ENCODE data around the gene FGF13.

FGF13 gene

GRCh38 chrX:138708268-138708667 lies 3.2 kb downstream of the FGF13 start:
- no peak for DNase-seq (ENCODE audit: low read depth)
- no peak overlapping the region for H3K4me3 ChIP-seq (ENCODE audit: low read length)
- TF ChIP-seq CTCF (conservative IDR thresholded peaks at IDR 0.05; ENCODE audit: low read depth, low read length), result no peak

GRCh38 chrX:138704596-138704995 lies 6.9 kb downstream of the FGF13 start:
- H3K4me3 ChIP-seq (ENCODE audit: low read length), result no peak overlapping the region
- DNase-seq (ENCODE audit: low read depth), result no peak
- TF ChIP-seq CTCF (conservative IDR thresholded peaks at IDR 0.05; ENCODE audit: low read depth, low read length), result no peak

- H3K4me3 ChIP-seq (ENCODE audit: low read length), result no peak overlapping the region
- no peak for DNase-seq (ENCODE audit: low read depth)
- no peak for TF ChIP-seq CTCF (conservative IDR thresholded peaks at IDR 0.05; ENCODE audit: low read depth, low read length)
These were observed 7.4 kb downstream of the FGF13 start for GRCh38 chrX:138704101-138704500.

- TF ChIP-seq CTCF (conservative IDR thresholded peaks at IDR 0.05; ENCODE audit: low read depth, low read length), result no peak
- no peak for DNase-seq (ENCODE audit: low read depth)
- H3K4me3 ChIP-seq (ENCODE audit: low read length), result no peak overlapping the region
These were observed 18.9 kb downstream of the FGF13 start for GRCh38 chrX:138692591-138692990.

GRCh38 chrX:138691186-138691585 lies 20.3 kb downstream of the FGF13 start:
- no peak for TF ChIP-seq CTCF (conservative IDR thresholded peaks at IDR 0.05; ENCODE audit: low read depth, low read length)
- no peak for DNase-seq (ENCODE audit: low read depth)
- no peak overlapping the region for H3K4me3 ChIP-seq (ENCODE audit: low read length)

- no peak overlapping the region for H3K4me3 ChIP-seq (ENCODE audit: low read length)
- no peak for TF ChIP-seq CTCF (conservative IDR thresholded peaks at IDR 0.05; ENCODE audit: low read depth, low read length)
- no peak for DNase-seq (ENCODE audit: low read depth)
These were observed 20.9 kb downstream of the FGF13 start for GRCh38 chrX:138690591-138690990.

- no peak for TF ChIP-seq CTCF (conservative IDR thresholded peaks at IDR 0.05; ENCODE audit: low read depth, low read length)
- no peak overlapping the region for H3K4me3 ChIP-seq (ENCODE audit: low read length)
- DNase-seq (ENCODE audit: low read depth), result no peak
These were observed 27.9 kb downstream of the FGF13 start for GRCh38 chrX:138683600-138683999.

Data from retinal pigment epithelial cell (primary cell).